B cell (primary cell): ENCODE data around the gene FUNDC1.

Experiments
- CTCF ChIP-seq: fragments of 200-600 bp; IDR thresholded peaks from one replicate; pipeline ENCODE4 v1.8.0; 2022; ENCODE audit warnings: antibody characterized with exemption, mild to moderate bottlenecking
- EZH2 ChIP-seq: IDR thresholded peaks from 2 replicates; pipeline ENCODE4 v1.6.1; 2012; ENCODE audit warnings: borderline replicate concordance, low read depth, mild to moderate bottlenecking, moderate library complexity, low read length; ENCODE audit not compliant: insufficient read depth, poor library complexity, severe bottlenecking

DNA sequence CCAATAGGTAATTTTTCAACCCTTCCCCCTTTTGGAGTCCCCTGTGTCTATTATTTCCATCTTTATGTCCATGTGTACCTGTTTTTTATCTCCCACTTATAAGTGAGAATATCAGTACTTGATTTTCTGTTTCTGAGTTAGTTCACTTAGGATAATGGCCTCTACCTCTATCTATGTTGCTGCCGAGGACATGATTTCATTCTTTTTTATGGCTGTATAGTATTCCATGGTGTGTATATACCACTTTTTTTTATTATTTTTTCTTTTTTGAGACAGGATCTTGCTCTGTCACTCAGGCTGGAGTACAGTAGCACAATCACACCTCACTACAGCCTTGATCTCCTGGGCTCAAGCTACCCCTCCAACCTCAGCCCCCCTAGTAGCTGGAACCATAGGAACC, 47.6 kb downstream of the FUNDC1 start:
- no peak for TF ChIP-seq CTCF
- no peak for TF ChIP-seq EZH2
